HT-29 (cell line): Measurements from ENCODE around the gene KRT28. TPM values are rescaled to one million over a fixed set of nuclear protein-coding genes. Genes with fewer than 3 reads are reported as not detected.
A peak's percentile ranks its signal among the peaks of the same experiment; 100 is the strongest.
"Not testable (repeated sequence)": the region's sequence is repeated elsewhere in the genome, so short reads cannot be mapped to it uniquely, and the experiment has no call there.

ENCODE experiments used
- DNase-seq: peaks from one replicate; pipeline ENCODE4 v3.0.0-alpha.2; 2015; ENCODE audit warnings: low spot score
- total RNA-seq: library from RNA; depleted of rRNA; stranded (reverse); fragments of >200 nt; shearing (Covaris generic); gene quantifications from 2 replicates; pipeline ENCODE4 v1.2.3, GENCODE V29; 2014

KRT28 gene
- total RNA-seq, 1 experiment from 2014 or later = not detected

DNA sequence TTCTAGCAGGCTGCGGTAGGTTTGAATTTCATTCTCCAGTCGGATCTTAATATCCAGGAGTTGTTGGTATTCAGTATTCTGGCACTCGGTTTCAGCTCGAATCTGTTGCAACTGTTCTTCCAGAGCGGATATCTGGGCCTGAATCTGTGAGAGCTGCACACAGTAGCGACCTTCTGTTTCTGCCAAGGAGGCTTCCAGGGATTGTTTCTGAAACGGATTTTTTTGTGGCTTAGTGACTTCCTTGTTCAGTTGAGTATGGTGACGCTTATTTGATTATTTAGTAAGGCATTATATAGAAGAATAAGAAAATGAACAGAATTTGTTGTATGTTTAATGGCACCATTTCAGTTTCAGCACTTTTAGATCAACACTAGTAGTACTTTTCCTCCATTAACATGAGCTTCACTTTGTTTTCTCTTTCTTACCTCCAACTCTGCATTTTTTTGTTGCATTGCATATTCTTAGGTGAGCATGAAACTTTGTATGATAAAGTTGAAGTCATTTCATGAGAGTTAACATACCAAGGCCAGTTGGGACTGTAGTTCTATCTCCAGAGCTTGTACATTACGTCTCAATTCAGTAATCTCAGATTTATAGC, 19.9 kb upstream of the KRT28 start:
- DNase-seq = no peak

DNA sequence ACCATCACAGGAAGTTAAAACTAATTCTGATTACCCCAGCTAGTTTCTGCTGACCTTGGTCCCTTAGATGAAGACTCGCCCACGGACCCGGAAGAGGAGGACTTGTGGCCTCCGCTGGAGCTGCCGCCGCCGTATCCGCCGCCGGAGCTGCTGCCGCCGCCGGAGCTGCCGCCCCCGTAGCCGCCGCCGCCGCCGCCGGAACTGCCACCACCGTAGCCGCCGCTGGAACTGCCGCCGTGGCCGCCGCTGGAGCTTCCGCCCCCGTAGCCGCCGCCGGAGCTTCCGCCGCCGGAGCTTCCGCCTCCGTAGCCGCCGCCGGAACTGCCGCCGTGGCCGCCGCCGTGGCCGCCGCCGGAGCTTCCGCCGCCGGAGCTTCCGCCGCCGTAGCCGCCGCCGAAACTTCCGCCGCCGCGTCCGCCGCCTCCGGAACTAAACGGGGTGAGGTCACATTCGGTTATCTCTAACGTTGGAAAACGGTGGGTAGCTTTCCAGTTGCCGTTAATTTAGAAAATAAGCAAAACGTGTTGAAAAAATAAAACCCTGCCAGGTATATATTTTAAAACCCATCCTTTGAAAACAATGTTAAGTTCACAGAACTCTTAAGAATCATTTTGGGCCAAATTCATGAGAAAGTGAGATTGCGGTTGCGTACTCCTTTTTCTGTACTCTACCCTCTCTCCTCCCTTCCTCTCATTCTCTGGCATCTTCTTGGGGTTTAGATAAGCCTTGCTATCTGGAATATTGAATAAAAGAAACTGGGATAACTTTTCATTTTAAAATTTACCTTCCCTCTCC, 19.2 kb upstream of the KRT28 start:
- peak; percentile 56 for DNase-seq

DNA sequence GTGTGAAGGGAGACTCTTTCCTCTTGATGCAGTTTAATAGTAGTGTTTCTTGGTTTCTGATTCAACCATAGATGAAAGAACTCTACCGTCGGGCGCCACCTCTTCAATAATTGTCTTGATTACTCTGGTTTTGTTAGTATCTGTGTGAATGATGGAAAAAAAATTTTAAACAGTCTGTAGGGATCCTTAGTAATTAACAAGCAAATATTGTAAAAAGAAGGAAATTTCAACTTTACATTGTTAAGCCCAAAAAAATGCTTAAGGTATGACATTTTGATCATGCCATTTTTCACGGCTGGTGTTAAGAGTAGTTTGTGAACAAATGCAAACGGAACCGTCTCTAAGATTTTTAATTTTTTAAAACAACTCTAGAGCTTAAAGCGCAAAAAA, 18.6 kb upstream of the KRT28 start:
- peak; percentile 19 for DNase-seq

GRCh38 chr17:40817103-40817682, 17.4 kb upstream of the KRT28 start:
- no peak for DNase-seq

DNA sequence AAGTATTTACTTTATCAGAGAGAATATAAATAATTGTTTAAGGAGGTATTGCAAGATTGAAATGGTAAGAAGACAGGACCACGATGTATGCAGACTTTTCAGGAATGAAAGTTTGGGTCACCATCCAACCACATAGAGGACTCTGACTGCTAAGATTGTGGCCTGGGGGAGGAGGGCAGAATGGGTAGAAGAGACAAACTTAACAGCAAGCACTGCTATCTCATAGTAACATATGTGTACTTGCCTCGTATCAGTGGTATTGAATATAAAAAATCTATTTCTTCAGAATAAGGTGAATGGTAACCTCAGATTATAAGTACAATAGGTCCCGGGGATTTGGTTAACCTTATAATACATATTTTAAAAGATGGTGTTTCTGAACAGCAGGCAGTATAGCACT, 16.8 kb upstream of the KRT28 start:
- DNase-seq = no peak

GRCh38 chr17:40815381-40815780, 15.6 kb upstream of the KRT28 start:
- no peak for DNase-seq

DNA sequence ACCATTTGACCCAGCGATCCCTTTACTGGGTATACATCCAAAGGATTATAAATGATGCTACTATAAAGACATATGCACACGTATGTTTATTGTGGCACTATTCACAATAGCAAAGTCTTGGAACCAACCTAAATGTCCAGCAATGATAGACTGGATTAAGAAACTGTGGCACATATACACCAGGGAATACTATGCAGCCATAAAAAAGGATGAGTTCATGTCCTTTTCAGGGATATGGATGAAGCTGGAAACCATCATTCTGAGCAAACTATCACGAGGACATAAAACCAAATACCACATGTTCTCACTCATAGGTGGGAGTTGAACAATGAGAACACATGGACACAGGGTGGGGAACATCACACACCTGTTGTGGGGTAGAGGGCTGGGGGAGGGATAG, 14.9 kb upstream of the KRT28 start:
- not testable (repeated sequence) for DNase-seq

DNA sequence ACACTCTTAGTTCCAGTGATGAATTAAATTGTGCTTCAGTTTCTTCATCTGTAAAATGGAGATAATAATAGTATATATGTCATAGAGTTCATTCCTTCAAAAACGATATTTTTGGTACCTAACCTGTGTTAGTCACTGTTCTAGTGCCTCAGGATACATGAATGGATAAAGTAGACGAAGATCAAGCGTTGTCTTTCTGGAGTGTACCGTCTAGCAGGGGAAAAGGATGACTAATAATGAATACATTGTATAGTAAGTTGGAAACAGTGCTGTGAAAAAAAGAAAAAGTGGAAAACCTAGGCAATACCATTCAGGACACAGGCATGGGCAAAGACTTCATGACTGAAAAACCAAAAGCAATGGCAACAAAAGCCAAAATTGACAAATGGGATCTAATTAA, 14.0 kb upstream of the KRT28 start:
- DNase-seq = no peak

DNA sequence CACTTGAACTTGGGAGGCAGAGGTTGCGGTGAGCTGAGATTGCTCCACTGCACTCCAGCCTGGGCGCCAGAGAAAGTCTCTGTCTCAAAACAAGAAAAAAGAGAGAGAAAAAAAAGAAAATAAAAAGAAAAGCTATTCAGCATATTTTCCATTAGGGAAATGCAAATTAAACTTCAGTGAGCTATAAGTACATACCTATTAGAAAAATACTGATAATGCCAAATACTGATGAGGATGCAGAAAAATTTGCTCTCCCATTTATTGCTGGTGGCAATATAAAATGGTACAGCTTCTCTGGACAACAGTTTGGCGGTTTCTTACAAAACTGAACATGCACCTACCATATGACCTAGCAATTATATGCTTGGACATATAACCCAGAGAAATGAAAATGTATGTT, 12.9 kb upstream of the KRT28 start:
- DNase-seq = no peak

- no peak for DNase-seq
Measured at GRCh38 chr17:40810494-40810893, 10.7 kb upstream of the KRT28 start.

DNA sequence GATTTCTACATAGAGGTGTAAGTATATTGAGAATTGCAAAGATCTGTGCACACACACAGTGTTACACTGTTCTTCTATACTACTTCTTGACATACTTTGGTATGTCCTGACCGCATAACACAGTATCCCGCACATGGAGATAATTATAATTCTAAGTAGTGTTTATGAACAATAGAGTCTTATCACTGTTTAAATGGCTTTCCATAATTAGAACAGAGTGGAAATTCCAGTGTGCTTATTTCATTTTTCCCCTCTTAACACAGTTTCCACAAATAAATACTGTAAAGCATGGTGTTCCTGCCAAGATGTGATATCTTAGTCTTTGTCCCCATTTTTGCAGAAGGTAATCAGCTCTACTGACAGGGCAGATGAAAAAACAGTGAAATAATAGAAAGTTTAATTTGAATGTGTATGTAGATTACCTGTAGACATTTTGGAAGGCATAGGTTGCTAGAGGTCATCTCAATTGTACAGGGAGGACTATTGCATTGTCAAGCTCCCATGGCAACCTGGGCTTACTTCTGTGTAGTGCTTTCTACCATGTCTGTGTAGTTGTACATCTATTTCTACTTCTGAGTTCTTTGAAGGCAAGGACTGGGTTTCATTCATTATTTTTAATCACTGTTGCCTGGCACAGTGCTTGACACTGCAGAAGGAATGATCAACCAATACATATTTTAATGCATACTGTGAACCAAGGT, 10.1 kb upstream of the KRT28 start:
- no peak for DNase-seq

- no peak for DNase-seq
Measured at GRCh38 chr17:40806131-40806530, 6.4 kb upstream of the KRT28 start.

DNA sequence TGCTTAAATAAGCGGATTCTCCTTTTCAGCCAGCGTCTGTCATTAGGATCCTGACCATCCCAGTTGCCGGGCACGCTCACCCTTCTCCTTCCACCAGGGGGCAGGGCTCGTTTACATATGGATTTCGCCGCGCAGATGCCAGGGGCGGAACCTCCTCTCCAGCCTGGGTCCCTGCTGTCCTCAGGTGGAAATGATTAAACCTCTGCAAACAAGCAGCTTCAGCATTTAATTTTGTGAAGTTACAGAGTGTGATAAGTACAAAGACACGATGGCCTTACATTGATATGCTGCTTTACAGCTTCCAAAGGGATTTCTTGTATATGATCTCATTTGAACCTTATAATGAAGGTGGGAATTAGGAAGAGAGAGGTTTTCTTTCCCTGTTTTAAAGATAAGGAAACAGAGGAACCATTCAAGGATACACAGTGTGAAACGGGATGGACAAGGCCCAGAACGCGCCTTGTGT, 3.9 kb upstream of the KRT28 start:
- DNase-seq = peak; percentile 85

GRCh38 chr17:40801157-40801556, 1.4 kb upstream of the KRT28 start:
- DNase-seq = no peak

DNA sequence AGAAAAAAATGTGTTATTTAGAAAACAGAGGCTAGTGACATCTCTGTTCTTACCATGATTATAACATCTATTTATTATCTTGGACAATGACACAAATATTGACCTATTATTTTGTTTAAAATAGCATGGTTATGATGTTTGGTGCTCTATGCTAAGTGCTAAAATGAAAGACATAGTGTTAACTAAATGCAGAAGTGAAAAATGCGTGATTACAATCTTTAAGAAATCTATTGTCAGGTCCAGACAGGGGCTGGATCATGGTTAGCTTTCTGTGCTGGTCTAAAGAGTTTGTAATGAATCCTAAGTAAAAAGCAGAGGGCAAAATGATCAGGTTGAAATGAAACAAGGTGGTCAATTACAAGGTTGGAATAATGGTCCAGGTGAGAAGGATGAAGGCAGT, 622 bp upstream of the KRT28 start:
- no peak for DNase-seq

GRCh38 chr17:40796846-40797245, 2.9 kb downstream of the KRT28 start:
- DNase-seq = no peak

DNA sequence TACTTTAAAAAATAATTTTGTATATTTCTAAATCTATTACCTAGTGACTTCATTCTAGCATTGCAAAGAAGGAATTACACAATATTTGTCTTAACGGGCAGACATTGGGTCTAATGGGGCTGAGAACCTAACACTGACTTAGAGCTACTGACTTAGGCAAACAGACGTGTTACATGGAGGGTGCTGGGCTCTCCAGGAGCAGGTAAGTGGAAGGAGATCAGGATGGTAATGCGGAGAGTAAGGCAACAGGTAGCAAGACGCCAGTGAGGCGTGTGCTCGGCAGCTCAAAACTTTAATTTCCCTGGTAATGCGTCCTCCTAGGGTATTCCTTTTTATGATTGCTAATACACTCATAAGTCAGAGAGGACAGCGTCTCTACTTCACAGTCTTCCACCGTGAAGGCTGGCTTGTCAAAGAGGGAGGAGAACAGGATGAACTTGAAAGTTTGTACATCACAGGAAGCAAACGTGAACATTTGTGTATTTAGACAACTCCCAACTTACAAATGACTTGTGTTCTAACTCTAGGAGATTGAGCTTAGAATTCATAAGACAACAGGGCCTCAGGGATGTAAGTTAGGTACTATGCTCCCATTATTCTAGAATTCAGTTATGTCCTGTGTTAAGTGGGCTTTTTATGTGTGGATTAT, 4.6 kb downstream of the KRT28 start:
- no peak for DNase-seq

GRCh38 chr17:40794466-40794865, 5.3 kb downstream of the KRT28 start:
- DNase-seq = no peak

GRCh38 chr17:40793832-40794231, 5.9 kb downstream of the KRT28 start:
- DNase-seq = no peak

DNA sequence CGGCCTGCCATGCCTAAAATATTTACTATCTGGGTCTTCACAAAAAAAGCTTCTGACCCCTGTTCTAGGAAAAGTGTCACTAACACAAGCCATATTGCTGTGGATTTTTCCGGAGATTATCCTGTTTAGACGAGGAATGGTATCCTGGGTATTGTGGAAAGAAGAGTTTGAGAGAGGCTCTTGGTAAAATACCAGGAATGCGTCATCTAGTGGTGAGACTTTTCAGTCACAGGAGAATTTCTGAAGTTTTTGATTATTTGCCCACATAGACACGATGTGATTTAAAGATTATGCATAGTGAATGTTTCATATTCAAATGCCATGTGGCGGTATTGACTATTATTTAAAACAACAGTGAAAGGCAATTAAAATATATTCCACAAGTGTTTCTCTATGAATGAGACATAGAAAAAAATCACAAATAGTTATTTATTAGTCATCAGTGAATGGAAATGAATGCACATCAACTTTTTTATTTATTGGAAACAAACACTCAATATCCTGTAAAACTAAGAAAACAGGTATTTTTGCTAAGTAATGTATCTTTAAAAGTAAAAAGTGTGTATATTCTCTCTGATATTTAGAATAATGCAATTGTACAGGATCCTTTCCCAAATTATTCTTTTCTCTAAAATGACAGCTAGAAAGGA, 7.8 kb downstream of the KRT28 start:
- peak; percentile 59 for DNase-seq

DNA sequence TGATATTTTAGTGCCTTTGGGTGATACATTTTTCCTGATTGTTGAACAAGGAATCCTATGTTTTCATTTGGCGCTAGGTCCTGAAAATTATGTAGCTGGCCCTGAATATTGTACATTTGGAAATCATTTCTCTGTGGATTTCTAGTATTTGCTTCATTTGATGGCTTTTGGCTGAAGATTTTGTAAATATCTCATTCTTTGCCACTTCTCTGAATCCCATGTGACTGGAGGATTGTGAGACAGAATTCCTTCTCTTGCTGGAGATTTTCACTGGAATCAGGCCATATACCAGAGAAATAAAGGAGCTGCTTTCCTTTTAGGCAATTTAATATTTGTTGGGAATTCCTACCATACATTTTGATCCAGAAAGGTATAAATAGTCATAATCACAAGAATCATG, 8.6 kb downstream of the KRT28 start:
- no peak for DNase-seq
